Activated CD4-positive, alpha-beta T cell treated with anti-CD3 and anti-CD28 coated beads for 4 hours (primary cell): Measurements from ENCODE around the gene IFNA16.
"Not testable (repeated sequence)": the region's sequence is repeated elsewhere in the genome, so short reads cannot be mapped to it uniquely, and the experiment has no call there.

ENCODE experiments used
- DNase-seq, 2 donors: peaks; one replicate each; pipeline ENCODE4 v3.0.0-alpha.2; 2020

Gene IFNA16

GRCh38 chr9:21217211-21217610, at the start of gene IFNA16:
TSS of gene IFNA16 (minus strand) at chr9:21217311. CDS start at chr9:21217305, 6 bp downstream.
- not testable (repeated sequence) for DNase-seq

DNA sequence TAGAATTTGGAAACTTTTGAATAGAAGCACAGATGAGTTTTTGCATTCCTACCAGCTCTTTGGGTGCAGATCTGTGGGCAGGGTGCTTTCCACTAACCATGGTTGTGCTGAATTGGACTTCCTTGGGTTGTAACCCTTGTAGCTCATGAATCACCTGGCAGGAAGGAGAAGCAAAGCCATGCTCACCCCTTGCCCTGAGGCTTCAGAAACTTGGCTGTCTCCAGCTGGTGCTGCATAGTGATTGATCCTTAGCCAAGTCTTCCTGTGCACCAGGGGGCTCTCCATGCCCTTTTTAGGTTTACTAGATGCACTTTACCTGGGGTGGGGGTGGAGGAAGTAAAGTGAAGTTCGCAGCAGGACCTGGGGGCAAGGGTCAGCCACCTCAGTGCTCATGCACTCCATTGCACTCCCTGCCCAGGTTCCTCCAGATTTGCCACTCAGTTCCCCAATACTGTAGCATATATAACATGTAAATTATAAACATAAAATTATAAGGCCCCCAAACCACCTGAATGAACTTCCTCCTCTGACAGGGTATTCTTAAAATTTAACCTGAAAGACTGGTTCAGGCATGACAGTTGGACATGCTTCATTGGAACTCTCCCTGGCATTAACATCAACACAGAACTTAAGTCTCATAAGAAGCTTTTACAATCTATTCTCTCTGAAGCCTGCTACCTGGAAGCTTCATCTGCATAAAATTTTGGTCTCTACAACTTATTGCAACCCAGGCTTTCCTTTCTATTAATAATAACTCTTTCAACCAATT, 48.5 kb upstream of the IFNA16 start:
- DNase-seq = no peak

- no peak for DNase-seq
Measured at GRCh38 chr9:21255538-21256212, 38.6 kb upstream of the IFNA16 start.

GRCh38 chr9:21252721-21253547, 35.8 kb upstream of the IFNA16 start:
- DNase-seq = no peak

DNA sequence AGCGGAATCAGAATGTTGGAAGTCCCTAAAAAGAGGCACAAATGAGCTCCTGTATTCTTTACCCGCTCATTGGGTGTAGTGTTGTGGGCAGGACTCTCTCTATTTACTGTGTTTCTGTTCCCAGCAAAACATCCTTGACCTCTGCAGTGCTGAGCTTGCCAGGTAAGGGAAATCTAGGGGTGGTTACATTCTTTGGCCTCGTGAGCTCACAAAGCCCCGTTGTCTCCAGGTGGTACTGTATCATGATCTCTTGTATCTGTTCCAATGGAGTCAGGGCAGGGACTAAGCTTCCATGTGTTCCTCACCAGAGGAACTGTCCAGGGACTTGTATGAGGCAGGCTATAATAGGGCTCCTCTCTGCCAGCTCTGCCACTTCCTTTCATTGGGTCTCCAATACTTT, 34.5 kb upstream of the IFNA16 start:
- DNase-seq = no peak

DNA sequence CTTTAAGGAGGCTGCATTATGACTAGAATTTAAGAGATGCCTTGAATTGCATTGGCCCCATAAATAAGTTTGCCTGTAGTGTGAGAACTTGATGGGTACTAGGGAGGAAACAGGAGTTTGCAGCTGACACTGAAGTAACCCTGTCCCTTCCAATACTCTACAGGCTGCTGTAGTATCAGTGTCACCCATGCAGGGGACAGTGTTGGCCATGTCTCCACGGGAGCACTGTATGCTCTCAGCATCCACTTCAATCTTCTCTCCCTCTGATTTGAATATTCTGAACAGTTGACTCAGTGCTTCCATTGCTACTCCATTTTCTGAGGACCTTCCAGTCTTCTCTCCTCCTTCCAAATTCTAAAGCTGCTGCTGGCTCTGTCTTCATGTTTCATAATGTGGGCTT, 34.1 kb upstream of the IFNA16 start:
- DNase-seq = no peak

- no peak for DNase-seq
Measured at GRCh38 chr9:21244836-21245235, 27.7 kb upstream of the IFNA16 start.

GRCh38 chr9:21239911-21240310, 22.8 kb upstream of the IFNA16 start, which contains the start of gene IFNA14:
TSS of gene IFNA14 (minus strand) at chr9:21240005. CDS start at chr9:21239935, 70 bp downstream.
- DNase-seq = no peak

GRCh38 chr9:21236360-21236714, 19.2 kb upstream of the IFNA16 start:
- not testable (repeated sequence) for DNase-seq

- peak in 1 of 2 donors; percentile 22 for DNase-seq
Measured at GRCh38 chr9:21235468-21236359, 18.6 kb upstream of the IFNA16 start.

- DNase-seq = no peak
Measured at GRCh38 chr9:21234153-21234687, 17.1 kb upstream of the IFNA16 start.

- no peak for DNase-seq
Measured at GRCh38 chr9:21233258-21233657, 16.1 kb upstream of the IFNA16 start.

GRCh38 chr9:21228122-21228521, 11.0 kb upstream of the IFNA16 start, which contains the start of gene IFNA17:
TSS of gene IFNA17 (minus strand) at chr9:21228222. CDS start at chr9:21228173, 49 bp downstream.
- no peak for DNase-seq

DNA sequence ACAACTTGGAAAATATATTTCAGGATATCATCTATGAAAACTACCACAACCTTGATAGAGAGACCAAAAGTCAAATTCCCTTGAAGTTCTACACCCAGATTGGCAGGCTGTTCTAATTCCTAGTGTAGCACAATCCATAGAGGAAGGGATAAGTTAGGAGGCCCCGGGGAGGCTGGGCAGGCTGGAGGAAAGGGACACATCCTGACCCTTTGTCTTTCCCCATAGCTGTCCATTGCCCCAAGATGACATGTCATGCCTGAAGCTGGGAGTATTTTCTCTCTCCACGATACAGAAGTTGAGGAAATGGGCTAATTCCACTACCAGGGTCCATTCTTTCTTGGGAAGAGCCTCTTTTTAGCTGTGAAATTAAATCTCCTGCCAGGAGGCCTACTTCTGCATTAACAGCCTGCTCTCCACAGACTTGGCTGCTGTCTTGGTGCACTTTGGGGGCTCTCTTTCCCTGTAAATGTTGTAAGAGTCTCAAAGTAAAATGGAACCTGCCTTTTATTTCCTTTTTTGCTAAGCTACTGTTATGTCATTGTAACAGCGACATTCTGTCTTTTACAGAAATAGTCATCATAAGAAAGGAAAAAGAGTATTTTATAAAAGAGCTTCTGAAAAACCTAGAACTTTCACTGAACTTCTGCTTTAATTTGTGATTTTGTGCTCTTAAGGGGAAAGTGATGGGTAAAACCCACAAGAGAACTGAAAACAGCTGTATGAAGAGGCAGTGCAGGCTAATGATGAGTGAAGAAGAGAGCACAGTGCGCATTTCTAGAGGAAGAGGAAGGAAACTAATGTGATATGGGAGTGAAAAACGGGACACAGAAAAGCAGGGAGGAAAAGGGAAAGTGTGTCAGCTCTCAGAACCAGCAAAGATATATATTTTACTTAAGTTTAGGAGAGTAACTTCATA, 3.4 kb downstream of the IFNA16 start:
- DNase-seq = not testable (repeated sequence)

DNA sequence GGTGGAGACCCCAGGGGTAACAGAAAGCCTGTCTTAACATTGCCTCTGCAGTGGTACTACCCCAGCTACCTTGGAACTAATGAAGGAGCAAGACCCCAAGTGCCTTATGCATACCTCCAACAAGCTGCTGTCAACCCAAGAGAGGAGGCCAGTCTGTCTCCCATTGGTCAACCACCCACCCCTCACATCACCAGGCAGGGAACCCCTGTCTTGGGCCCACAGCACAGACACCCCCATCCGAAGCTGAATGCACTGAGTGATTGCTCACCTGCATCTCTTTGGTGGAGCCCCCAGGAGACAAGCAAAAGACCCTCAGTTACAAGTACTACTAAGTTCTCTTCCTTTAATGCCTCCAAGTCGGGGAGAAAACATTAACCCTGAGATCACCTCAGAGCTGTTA, 5.0 kb downstream of the IFNA16 start:
- DNase-seq = not testable (repeated sequence)

- not testable (repeated sequence) for DNase-seq
Measured at GRCh38 chr9:21210782-21211181, 6.3 kb downstream of the IFNA16 start.

GRCh38 chr9:21210311-21210710, 6.8 kb downstream of the IFNA16 start:
- DNase-seq = no peak

- DNase-seq = not testable (repeated sequence)
Measured at GRCh38 chr9:21207043-21207442, 10.1 kb downstream of the IFNA16 start, which contains the start of gene IFNA10. TSS of gene IFNA10 (minus strand) at chr9:21207143. CDS start at chr9:21207097, 46 bp downstream.

GRCh38 chr9:21205204-21205603, 11.9 kb downstream of the IFNA16 start:
- no peak for DNase-seq

- DNase-seq = not testable (repeated sequence)
Measured at GRCh38 chr9:21202105-21202504, 15.0 kb downstream of the IFNA16 start, which contains the start of gene IFNA7. TSS of gene IFNA7 (minus strand) at chr9:21202205. CDS start at chr9:21202165, 40 bp downstream.
